Natural killer cell (primary cell): ENCODE results near the gene RASGRP2. TPM values are rescaled to one million over a fixed set of nuclear protein-coding genes. Genes with fewer than 3 reads are reported as not detected.
A peak's percentile ranks its signal among the peaks of the same experiment; 100 is the strongest.

Experiments
- ATAC-seq, 3 donors: fragments of 150-1000 bp in 2 of 3; fragments of 200-7000 bp in 1 of 3; cut with Tn5 transposase; 1 replicate in 1 of 3; 2 replicates in 2 of 3; pipeline ENCODE4 v1.10.0; 2021; ENCODE audit warnings: mild to moderate bottlenecking in 2 of 3, moderate library complexity in 2 of 3
- DNase-seq, 2 donors: peaks; one replicate each; pipeline versions ENCODE4 v3.0.0 to v3.0.0-alpha.2; 2013 to 2021; ENCODE audit warnings: mixed read lengths in 1 of 2
- H3K27ac ChIP-seq: one replicate; pipeline ENCODE4 v1.5.1; 2013; ENCODE audit warnings: mild to moderate bottlenecking, low read length
- H3K27me3 ChIP-seq: one replicate; pipeline ENCODE4 v1.6.1; 2013; ENCODE audit warnings: low read length; ENCODE audit not compliant: control insufficient read depth, insufficient read depth
- H3K36me3 ChIP-seq: one replicate; pipeline ENCODE4 v1.6.1; 2013; ENCODE audit warnings: low read length; ENCODE audit not compliant: control insufficient read depth, insufficient read depth
- H3K4me1 ChIP-seq: one replicate; pipeline ENCODE4 v1.6.1; 2013; ENCODE audit warnings: low read length; ENCODE audit not compliant: control insufficient read depth, insufficient read depth
- H3K4me3 ChIP-seq: one replicate; pipeline ENCODE4 v1.5.1; 2013; ENCODE audit warnings: low read length
- H3K9me3 ChIP-seq: one replicate; pipeline ENCODE4 v1.6.1; 2013; ENCODE audit warnings: low read length; ENCODE audit not compliant: control insufficient read depth, insufficient read depth
- H3K27ac Mint-ChIP-seq, 2 donors: one replicate each; pipeline ENCODE4 v1.8.0; 2022; ENCODE audit warnings: mild to moderate bottlenecking in 2 of 2, mixed read lengths in 2 of 2, moderate library complexity in 1 of 2
- H3K27me3 Mint-ChIP-seq, 2 donors: one replicate each; pipeline ENCODE4 v1.8.0; 2022; ENCODE audit warnings: low read depth in 2 of 2, mixed read lengths in 2 of 2
- H3K36me3 Mint-ChIP-seq: one replicate; pipeline ENCODE4 v1.8.0; 2022; ENCODE audit warnings: mixed read lengths
- H3K4me1 Mint-ChIP-seq, 2 donors: one replicate each; pipeline ENCODE4 v1.8.0; 2022; ENCODE audit warnings: mixed read lengths in 2 of 2
- H3K4me3 Mint-ChIP-seq: one replicate; pipeline ENCODE4 v1.8.0; 2022; ENCODE audit warnings: mild to moderate bottlenecking, moderate library complexity, mixed read lengths
- H3K9me3 Mint-ChIP-seq, 2 donors: one replicate each; pipeline ENCODE4 v1.8.0; 2022; ENCODE audit warnings: mixed read lengths in 2 of 2
- WGBS: methylation state at CpG from one replicate; pipeline ENCODE4 v1.1.7; 2013; ENCODE audit warnings: missing lambda C conversion rate; ENCODE audit not compliant: insufficient coverage; 5-methylcytosine and 5-hydroxymethylcytosine counted together
- intact Hi-C: fragments of 100-400 bp; cut with micrococcal nuclease; formaldehyde crosslinking; loops from one replicate; pipeline ENCODE4 v1.14.2; 2022
- total RNA-seq, 4 donors: library from RNA; stranded (reverse); fragments of 120-200 nt in 1 of 4; gene quantifications; one replicate each; pipeline versions ENCODE4 v1.2.3 to v1.2.4, GENCODE V29; 2013 to 2022
- TF ChIP-seq, protein P1 (sequence below): fragments of 200-600 bp; IDR thresholded peaks from one replicate; pipeline ENCODE4 v1.8.0; 2022; ENCODE audit warnings: antibody characterized with exemption

Gene RASGRP2
- total RNA-seq, 3 donors from 2014 or later (not counting 1 experiment from before 2014, with no cell fraction given): 371 to 417 (median 394) TPM

DNA sequence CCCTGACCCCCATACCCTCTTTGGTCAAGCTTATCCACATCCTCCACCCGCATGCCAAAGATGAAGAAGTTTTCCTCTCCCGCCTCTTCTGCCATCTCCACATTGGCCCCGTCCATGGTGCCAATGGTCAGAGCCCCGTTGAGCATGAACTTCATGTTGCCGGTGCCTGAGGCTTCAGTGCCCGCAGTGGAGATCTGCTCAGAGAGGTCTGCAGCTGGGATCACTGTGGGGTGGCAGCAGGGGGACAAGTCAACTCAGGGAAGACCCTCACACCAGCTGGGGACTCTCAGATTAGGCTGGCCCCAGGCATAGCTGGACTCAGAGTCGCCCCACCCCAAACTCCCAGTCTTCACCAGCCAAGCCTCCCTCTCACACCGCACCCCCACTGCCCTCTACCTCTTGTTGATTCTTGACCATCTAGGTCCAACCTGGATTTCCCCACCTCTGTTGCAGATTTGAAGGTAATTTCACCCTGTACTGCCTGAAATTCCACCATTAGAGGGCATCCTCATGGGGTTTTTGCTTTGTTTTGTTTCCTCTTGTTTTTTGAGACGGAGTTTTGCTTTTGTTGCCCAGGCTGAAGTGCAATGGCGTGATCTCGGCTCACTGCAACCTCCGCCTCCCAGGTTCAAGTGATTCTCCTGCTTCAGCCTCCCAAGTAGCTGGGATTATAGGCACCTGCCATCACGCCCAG lies 6.6 kb upstream of the RASGRP2 start:
- Mint-ChIP-seq H3K4me1 (peaks cover 22 to 40% of the 10 kb centered on the region in 2 donors), H3K4me3 (no peak overlapping the region)
- WGBS: 93% methylated on average over 9 of the region's 13 CpGs

DNA sequence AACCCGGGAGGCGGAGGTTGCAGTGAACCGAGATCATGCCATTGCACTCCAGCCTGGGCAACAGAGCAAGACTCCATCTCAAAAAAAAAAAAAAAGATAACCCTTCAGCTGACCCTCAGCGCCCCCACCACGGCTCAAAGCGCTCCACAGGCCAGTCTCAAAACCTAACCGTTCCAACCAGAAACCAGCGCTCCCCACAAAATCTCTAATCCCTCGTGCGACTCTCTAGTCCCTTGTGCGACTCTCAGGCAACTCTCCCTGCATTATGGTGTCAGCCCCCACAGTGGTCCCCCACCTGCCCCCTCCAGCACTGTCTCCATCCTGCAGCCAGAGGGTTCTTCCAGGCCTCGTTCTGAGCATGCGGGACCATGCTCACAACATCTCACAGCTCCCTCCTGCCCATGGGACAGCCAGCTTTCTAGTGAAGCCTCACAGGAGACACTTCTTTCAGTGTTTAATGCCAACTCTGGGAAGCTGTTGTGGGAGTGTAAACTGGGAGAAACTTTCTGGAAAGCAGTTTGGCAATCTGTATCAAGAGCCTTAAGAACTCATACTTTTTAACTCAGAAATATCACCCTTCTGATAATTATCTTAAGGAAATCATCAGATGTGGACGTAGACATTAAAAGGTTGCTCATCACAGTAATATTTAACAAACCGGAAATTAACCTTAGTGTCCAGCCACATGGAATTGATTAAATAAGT lies 4.2 kb upstream of the RASGRP2 start:
- peaks cover 18% of the 10 kb centered on the region for H3K36me3 ChIP-seq
- TF ChIP-seq, protein P1, sequence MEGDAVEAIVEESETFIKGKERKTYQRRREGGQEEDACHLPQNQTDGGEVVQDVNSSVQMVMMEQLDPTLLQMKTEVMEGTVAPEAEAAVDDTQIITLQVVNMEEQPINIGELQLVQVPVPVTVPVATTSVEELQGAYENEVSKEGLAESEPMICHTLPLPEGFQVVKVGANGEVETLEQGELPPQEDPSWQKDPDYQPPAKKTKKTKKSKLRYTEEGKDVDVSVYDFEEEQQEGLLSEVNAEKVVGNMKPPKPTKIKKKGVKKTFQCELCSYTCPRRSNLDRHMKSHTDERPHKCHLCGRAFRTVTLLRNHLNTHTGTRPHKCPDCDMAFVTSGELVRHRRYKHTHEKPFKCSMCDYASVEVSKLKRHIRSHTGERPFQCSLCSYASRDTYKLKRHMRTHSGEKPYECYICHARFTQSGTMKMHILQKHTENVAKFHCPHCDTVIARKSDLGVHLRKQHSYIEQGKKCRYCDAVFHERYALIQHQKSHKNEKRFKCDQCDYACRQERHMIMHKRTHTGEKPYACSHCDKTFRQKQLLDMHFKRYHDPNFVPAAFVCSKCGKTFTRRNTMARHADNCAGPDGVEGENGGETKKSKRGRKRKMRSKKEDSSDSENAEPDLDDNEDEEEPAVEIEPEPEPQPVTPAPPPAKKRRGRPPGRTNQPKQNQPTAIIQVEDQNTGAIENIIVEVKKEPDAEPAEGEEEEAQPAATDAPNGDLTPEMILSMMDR: no peak
- no peaks in the 10 kb centered on the region for H3K27me3 ChIP-seq
- H3K27ac Mint-ChIP-seq: peak overlapping the region; percentile 37 to 54
- H3K4me1 ChIP-seq: peaks cover 48% of the 10 kb centered on the region
- ATAC-seq: no peak
- H3K27ac ChIP-seq: no peak overlapping the region
- 95% methylated on average over 15 of the region's 15 CpGs for WGBS
- no peaks in the 10 kb centered on the region for H3K9me3 ChIP-seq
- peaks cover 31 to 52% of the 10 kb centered on the region in 2 donors for H3K4me1 Mint-ChIP-seq
- no peak for DNase-seq
- H3K27me3 Mint-ChIP-seq: no peaks in the 10 kb centered on the region
- peak overlapping the region; percentile 51 for H3K4me3 Mint-ChIP-seq
- intact Hi-C loops: no loop called here
- H3K9me3 Mint-ChIP-seq: no peaks in the 10 kb centered on the region
- H3K4me3 ChIP-seq: no peak overlapping the region
- no peaks in the 10 kb centered on the region for H3K36me3 Mint-ChIP-seq

More for the DNA sequence above, 6.6 kb upstream of the RASGRP2 start:
- Mint-ChIP-seq H3K36me3 (no peaks in the 10 kb centered on the region), H3K9me3 (no peaks in the 10 kb centered on the region), H3K27ac (peak overlapping the region in 1 of 2 donors; percentile 29), H3K27me3 (no peaks in the 10 kb centered on the region)
- Histone ChIP-seq H3K4me3 (no peak overlapping the region), H3K9me3 (no peaks in the 10 kb centered on the region), H3K4me1 (peaks cover 38% of the 10 kb centered on the region), H3K27ac (no peak overlapping the region), H3K27me3 (no peaks in the 10 kb centered on the region), H3K36me3 (peaks cover 24% of the 10 kb centered on the region)
- TF ChIP-seq, protein P1: no peak
- intact Hi-C loops: no loop called here
- peak in 1 of 2 donors; percentile 57 for DNase-seq
- ATAC-seq: no peak

DNA sequence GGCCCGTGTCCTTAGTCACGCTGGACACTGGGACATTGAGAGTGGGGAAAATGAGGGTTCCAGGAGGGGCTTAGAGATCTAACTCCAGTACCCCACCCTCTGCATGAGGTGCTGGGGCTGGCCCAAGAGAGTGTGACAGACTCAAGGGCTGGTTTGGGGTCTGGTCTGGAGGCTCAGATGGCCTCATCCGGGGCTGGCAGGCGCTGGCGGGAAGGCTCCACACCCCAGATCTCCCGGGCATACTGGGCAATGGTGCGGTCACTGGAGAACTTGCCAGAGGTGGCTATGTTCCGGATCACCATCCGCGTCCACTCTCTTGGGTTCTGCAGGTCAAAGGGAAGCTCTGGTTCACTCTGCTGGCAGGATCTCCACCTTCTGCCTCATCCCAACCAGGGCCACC lies 2.5 kb upstream of the RASGRP2 start:
- no peaks in the 10 kb centered on the region for H3K9me3 Mint-ChIP-seq
- no peaks in the 10 kb centered on the region for H3K36me3 Mint-ChIP-seq
- H3K27me3 Mint-ChIP-seq: no peaks in the 10 kb centered on the region
- no peaks in the 10 kb centered on the region for H3K9me3 ChIP-seq
- ATAC-seq (no peak), DNase-seq (peak in 1 of 2 donors; percentile 32)
- peak overlapping the region; percentile 85 for H3K27ac ChIP-seq
- H3K4me3 ChIP-seq: no peak overlapping the region
- H3K4me3 Mint-ChIP-seq: peak overlapping the region; percentile 63
- H3K27me3 ChIP-seq: no peaks in the 10 kb centered on the region
- H3K4me1 ChIP-seq: peaks cover 50% of the 10 kb centered on the region
- peaks cover 5% of the 10 kb centered on the region for H3K36me3 ChIP-seq
- 80% methylated on average over 10 of the region's 10 CpGs for WGBS
- peaks cover 40 to 62% of the 10 kb centered on the region in 2 donors for H3K4me1 Mint-ChIP-seq
- peak overlapping the region; percentile 95 for H3K27ac Mint-ChIP-seq
- TF ChIP-seq, protein P1: no peak
- intact Hi-C loops: no loop called here
